Measurements from ENCODE around the gene COX19. TPM values are rescaled to one million over a fixed set of nuclear protein-coding genes. Genes with fewer than 3 reads are reported as not detected.
A peak's percentile ranks its signal among the peaks of the same experiment; 100 is the strongest.

COX19 gene
- total RNA-seq, 1 experiment from 2014 or later: 18.8 TPM

DNA sequence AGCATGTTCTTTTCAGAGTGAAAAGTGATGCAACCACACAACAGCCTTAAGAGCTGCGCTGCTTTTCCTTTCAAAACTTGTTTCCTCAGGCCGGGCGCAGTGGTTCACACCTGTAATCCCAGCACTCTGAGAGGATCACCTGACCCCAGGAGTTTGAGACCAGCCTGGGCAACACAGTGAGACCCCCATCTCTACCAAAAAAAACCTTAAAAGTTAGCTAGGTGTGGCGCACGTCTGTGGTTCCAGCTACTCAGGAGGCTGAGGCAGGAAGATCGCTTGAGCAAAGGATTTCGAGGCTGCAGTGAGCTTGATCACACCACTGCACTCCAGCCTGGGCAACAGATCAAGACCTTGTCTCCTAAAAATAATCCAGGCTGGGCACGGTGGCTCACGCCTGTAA is 2.0 kb downstream of the COX19 start:
- TF ChIP-seq EZH2 (IDR thresholded peaks at IDR 0.05; ENCODE audit: borderline replicate concordance, low read depth, low read length, poor library complexity, severe bottlenecking): no peak
- TF ChIP-seq, protein P1, sequence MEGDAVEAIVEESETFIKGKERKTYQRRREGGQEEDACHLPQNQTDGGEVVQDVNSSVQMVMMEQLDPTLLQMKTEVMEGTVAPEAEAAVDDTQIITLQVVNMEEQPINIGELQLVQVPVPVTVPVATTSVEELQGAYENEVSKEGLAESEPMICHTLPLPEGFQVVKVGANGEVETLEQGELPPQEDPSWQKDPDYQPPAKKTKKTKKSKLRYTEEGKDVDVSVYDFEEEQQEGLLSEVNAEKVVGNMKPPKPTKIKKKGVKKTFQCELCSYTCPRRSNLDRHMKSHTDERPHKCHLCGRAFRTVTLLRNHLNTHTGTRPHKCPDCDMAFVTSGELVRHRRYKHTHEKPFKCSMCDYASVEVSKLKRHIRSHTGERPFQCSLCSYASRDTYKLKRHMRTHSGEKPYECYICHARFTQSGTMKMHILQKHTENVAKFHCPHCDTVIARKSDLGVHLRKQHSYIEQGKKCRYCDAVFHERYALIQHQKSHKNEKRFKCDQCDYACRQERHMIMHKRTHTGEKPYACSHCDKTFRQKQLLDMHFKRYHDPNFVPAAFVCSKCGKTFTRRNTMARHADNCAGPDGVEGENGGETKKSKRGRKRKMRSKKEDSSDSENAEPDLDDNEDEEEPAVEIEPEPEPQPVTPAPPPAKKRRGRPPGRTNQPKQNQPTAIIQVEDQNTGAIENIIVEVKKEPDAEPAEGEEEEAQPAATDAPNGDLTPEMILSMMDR (conservative IDR thresholded peaks at IDR 0.05; ENCODE audit: low read depth, low read length): no peak
- peaks cover 12% of the 10 kb centered on the region for H3K4me1 ChIP-seq (ENCODE audit: insufficient read depth, low read length, poor library complexity, severe bottlenecking)
- peaks cover 42% of the 10 kb centered on the region for H3K36me3 ChIP-seq (ENCODE audit: insufficient read depth, low read length, poor library complexity, severe bottlenecking)
- no peaks in the 10 kb centered on the region for H3K9me3 ChIP-seq (ENCODE audit: low read depth, low read length, poor library complexity, severe bottlenecking)
- BruUV-seq (replicated peaks): no TSS peak
- ChIA-PET POLR2A (ENCODE audit: low non-redundant PET) (interaction anchor here (0.7 kb wide), 1 partner anchor 430 kb away, joined by 15 read pairs; no protein-coding TSS in a partner anchor), CTCF (no interaction called here)
- H3K27me3 ChIP-seq (replicated peaks; ENCODE audit: insufficient read depth, low read depth, low read length, poor library complexity): no peaks in the 10 kb centered on the region
- peak overlapping the region; percentile 8 for H3K27ac ChIP-seq (ENCODE audit: low read depth, low read length, poor library complexity, severe bottlenecking)
- DNase-seq (ENCODE audit: low spot score): no peak
- H3K4me3 ChIP-seq (ENCODE audit: low read depth, low read length, poor library complexity, severe bottlenecking): no peak overlapping the region
- intact Hi-C loops (cut with micrococcal nuclease; ENCODE audit: unreplicated experiment): no loop called here

DNA sequence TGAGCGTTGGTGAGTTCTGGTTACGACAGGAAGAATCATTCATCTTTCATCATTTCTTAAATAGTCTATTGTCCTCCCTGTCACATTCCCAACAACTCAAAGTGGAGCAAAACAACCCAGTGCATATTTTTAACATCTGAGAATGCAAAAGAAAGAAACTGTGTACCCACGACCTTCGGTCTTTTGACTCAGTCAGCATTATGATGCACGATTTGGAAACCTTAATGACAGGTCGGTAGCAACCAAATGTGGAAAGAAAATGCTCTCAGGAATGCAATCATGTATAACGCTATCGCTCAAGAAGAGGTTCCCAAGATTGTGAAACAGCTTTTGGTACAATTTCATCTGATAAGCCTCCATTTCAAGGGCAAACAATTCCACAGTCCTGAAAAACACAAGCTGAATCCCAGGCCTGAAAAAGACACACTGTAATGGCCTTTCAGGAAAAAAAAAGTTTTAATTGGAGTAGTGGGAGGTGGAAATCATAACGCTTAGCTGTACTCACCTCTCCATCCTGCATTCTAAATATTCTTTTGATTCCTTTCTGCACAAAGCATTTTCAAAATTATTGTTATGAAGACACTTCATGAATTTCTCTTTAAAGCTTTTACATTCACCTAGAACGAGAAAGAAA is 2.6 kb downstream of the COX19 start:
- ChIA-PET CTCF (no interaction called here), POLR2A (ENCODE audit: low non-redundant PET) (no interaction called here)
- H3K4me1 ChIP-seq (ENCODE audit: insufficient read depth, low read length, poor library complexity, severe bottlenecking): peaks cover 12% of the 10 kb centered on the region
- peaks cover 47% of the 10 kb centered on the region for H3K36me3 ChIP-seq (ENCODE audit: insufficient read depth, low read length, poor library complexity, severe bottlenecking)
- no peaks in the 10 kb centered on the region for H3K9me3 ChIP-seq (ENCODE audit: low read depth, low read length, poor library complexity, severe bottlenecking)
- TF ChIP-seq, protein P1 (conservative IDR thresholded peaks at IDR 0.05; ENCODE audit: low read depth, low read length): no peak
- no peak for TF ChIP-seq EZH2 (IDR thresholded peaks at IDR 0.05; ENCODE audit: borderline replicate concordance, low read depth, low read length, poor library complexity, severe bottlenecking)
- DNase-seq (ENCODE audit: low spot score): no peak
- no peaks in the 10 kb centered on the region for H3K27me3 ChIP-seq (replicated peaks; ENCODE audit: insufficient read depth, low read depth, low read length, poor library complexity)
- intact Hi-C loops (cut with micrococcal nuclease; ENCODE audit: unreplicated experiment): no loop called here
- BruUV-seq (replicated peaks): no TSS peak
- no peak overlapping the region for H3K4me3 ChIP-seq (ENCODE audit: low read depth, low read length, poor library complexity, severe bottlenecking)
- peak overlapping the region; percentile 8 for H3K27ac ChIP-seq (ENCODE audit: low read depth, low read length, poor library complexity, severe bottlenecking)

DNA sequence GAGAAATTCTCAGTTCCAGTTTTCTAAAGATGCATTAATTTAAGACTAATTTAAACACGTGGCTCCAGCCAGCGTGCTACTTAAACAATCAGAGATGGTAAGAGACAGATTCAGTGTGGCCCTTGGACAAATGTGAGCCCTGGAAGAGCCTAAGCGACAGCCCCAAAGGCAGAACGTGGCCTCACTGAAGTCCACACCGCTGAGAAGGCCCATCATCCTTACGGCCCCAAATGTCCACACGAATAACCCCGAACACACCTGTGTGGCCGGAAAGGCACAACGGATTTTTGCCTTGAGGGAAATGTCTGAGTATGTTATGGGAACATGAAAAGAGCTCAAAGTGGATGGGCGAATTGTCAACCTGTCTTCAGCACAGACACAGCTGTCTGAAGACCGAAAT is 3.2 kb downstream of the COX19 start:
- Histone ChIP-seq H3K27me3 (replicated peaks; ENCODE audit: insufficient read depth, low read depth, low read length, poor library complexity) (no peaks in the 10 kb centered on the region), H3K9me3 (ENCODE audit: low read depth, low read length, poor library complexity, severe bottlenecking) (no peaks in the 10 kb centered on the region), H3K4me1 (ENCODE audit: insufficient read depth, low read length, poor library complexity, severe bottlenecking) (peaks cover 12% of the 10 kb centered on the region), H3K4me3 (ENCODE audit: low read depth, low read length, poor library complexity, severe bottlenecking) (no peak overlapping the region), H3K27ac (ENCODE audit: low read depth, low read length, poor library complexity, severe bottlenecking) (no peak overlapping the region), H3K36me3 (ENCODE audit: insufficient read depth, low read length, poor library complexity, severe bottlenecking) (peaks cover 54% of the 10 kb centered on the region)
- ChIA-PET CTCF (no interaction called here), POLR2A (ENCODE audit: low non-redundant PET) (no interaction called here)
- no peak for DNase-seq (ENCODE audit: low spot score)
- intact Hi-C loops (cut with micrococcal nuclease; ENCODE audit: unreplicated experiment): no loop called here
- TF ChIP-seq, protein P1 (conservative IDR thresholded peaks at IDR 0.05; ENCODE audit: low read depth, low read length): no peak
- no peak for TF ChIP-seq EZH2 (IDR thresholded peaks at IDR 0.05; ENCODE audit: borderline replicate concordance, low read depth, low read length, poor library complexity, severe bottlenecking)
- BruUV-seq (replicated peaks): no TSS peak

Data from A673 (cell line).